GM12892 (cell line): ENCODE results near the gene SORCS2.

ENCODE experiments used
- DNase-seq: peaks from one replicate; pipeline ENCODE4 v3.0.0; 2011; ENCODE audit not compliant: insufficient read length
- FAIRE-seq: peaks from 2 replicates; lab custom pipeline; 2011; peaks lifted over from hg19 to GRCh38; lab: Jason Lieb, UNC
- POLR2A ChIP-seq: IDR thresholded peaks from 2 replicates; pipeline ENCODE4 v1.6.1; 2011; ENCODE audit warnings: low read depth, low read length, control low read depth
- POLR2AphosphoS5 ChIP-seq: IDR thresholded peaks from 2 replicates; pipeline ENCODE4 v1.6.1; 2011; ENCODE audit warnings: low read depth, low read length, control low read depth
- TAF1 ChIP-seq: IDR thresholded peaks from 2 replicates; pipeline ENCODE4 v1.6.1; 2011; ENCODE audit warnings: low read depth, mild to moderate bottlenecking, control low read depth, low read length, borderline replicate concordance

SORCS2 gene

GRCh38 chr4:7650606-7651385, 458.5 kb downstream of the SORCS2 start:
- TF ChIP-seq TAF1 (no peak), POLR2A (no peak), POLR2AphosphoS5 (no peak)
- DNase-seq: no peak
- FAIRE-seq: no peak

GRCh38 chr4:7651461-7651921, 459.2 kb downstream of the SORCS2 start:
- FAIRE-seq (no peak), DNase-seq (no peak)
- TF ChIP-seq TAF1: no peak
- TF ChIP-seq POLR2AphosphoS5: no peak
- TF ChIP-seq POLR2A: no peak

- DNase-seq: no peak
- TF ChIP-seq POLR2AphosphoS5: no peak
- TF ChIP-seq TAF1: no peak
- TF ChIP-seq POLR2A: no peak
- FAIRE-seq: no peak
Observed at GRCh38 chr4:7652006-7652405, 459.7 kb downstream of the SORCS2 start.

- no peak for FAIRE-seq
- DNase-seq: no peak
- TF ChIP-seq POLR2A: no peak
- TF ChIP-seq TAF1: no peak
- TF ChIP-seq POLR2AphosphoS5: no peak
Observed at GRCh38 chr4:7652451-7652881, 460.1 kb downstream of the SORCS2 start.

GRCh38 chr4:7652906-7653305, 460.6 kb downstream of the SORCS2 start:
- DNase-seq (no peak), FAIRE-seq (no peak)
- TF ChIP-seq POLR2AphosphoS5: no peak
- TF ChIP-seq POLR2A: no peak
- TF ChIP-seq TAF1: no peak

- no peak for FAIRE-seq
- DNase-seq: no peak
- no peak for TF ChIP-seq TAF1
- TF ChIP-seq POLR2AphosphoS5: no peak
- TF ChIP-seq POLR2A: no peak
Observed at GRCh38 chr4:7653510-7654369, 461.4 kb downstream of the SORCS2 start.

GRCh38 chr4:7654550-7655445, 462.5 kb downstream of the SORCS2 start:
- DNase-seq: no peak
- FAIRE-seq: no peak
- TF ChIP-seq POLR2A (no peak), POLR2AphosphoS5 (no peak), TAF1 (no peak)

GRCh38 chr4:7655511-7656243, 463.3 kb downstream of the SORCS2 start:
- FAIRE-seq: no peak
- no peak for DNase-seq
- TF ChIP-seq POLR2AphosphoS5: no peak
- no peak for TF ChIP-seq TAF1
- TF ChIP-seq POLR2A: no peak

- DNase-seq (no peak), FAIRE-seq (no peak)
- TF ChIP-seq TAF1 (no peak), POLR2AphosphoS5 (no peak), POLR2A (no peak)
Observed at GRCh38 chr4:7656244-7656800, 464.0 kb downstream of the SORCS2 start.
